ENCODE data around the gene UBAP2.

GRCh38 chr9:33923079-33923478 lies 125.6 kb downstream of the UBAP2 start:
- TF ChIP-seq POLR2AphosphoS5 (IDR thresholded peaks at IDR 0.05; ENCODE audit: insufficient read depth in 1 of 2, low read depth in 1 of 2) (no peak), CTCF (IDR thresholded peaks at IDR 0.05) (no peak)
